Trophoblast cell (in vitro differentiated cells and primary cell): ENCODE measurements around the gene AGXT2.
A peak's percentile ranks its signal among the peaks of the same experiment; 100 is the strongest.

Experiments
- DNase-seq, 2 donors: peaks; one replicate each; pipeline ENCODE4 v3.0.0-alpha.2; 2016
- H2AFZ ChIP-seq: 2 replicates; pipeline ENCODE4 v1.6.1; 2013; ENCODE audit warnings: low read length, moderate library complexity, mild to moderate bottlenecking; ENCODE audit not compliant: insufficient read depth, poor library complexity
- H2AK5ac ChIP-seq: 2 replicates; pipeline ENCODE4 v1.6.1; 2013; ENCODE audit warnings: mild to moderate bottlenecking, low read length
- H2BK120ac ChIP-seq: 2 replicates; pipeline ENCODE4 v1.6.1; 2013; ENCODE audit warnings: low read length, mild to moderate bottlenecking, moderate library complexity; ENCODE audit not compliant: insufficient read depth, poor library complexity
- H2BK12ac ChIP-seq: 2 replicates; pipeline ENCODE4 v1.6.1; 2013; ENCODE audit warnings: mild to moderate bottlenecking, low read length, moderate library complexity
- H2BK5ac ChIP-seq: 2 replicates; pipeline ENCODE4 v1.6.1; 2013; ENCODE audit warnings: low read length, low read depth, moderate library complexity, mild to moderate bottlenecking; ENCODE audit not compliant: poor library complexity
- H3K14ac ChIP-seq: 2 replicates; pipeline ENCODE4 v1.6.1; 2013; ENCODE audit warnings: mild to moderate bottlenecking, low read length
- H3K18ac ChIP-seq: 2 replicates; pipeline ENCODE4 v1.6.1; 2013; ENCODE audit warnings: mild to moderate bottlenecking, low read length
- H3K23ac ChIP-seq: 2 replicates; pipeline ENCODE4 v1.6.1; 2013; ENCODE audit warnings: low read length
- H3K27ac ChIP-seq: 2 replicates; pipeline ENCODE4 v1.5.1; 2013; ENCODE audit warnings: low read depth, mild to moderate bottlenecking, inconsistent platforms, low read length, moderate library complexity
- H3K27me3 ChIP-seq: 2 replicates; pipeline ENCODE4 v1.6.1; 2013; ENCODE audit warnings: inconsistent platforms, mild to moderate bottlenecking, low read length, moderate library complexity; ENCODE audit not compliant: insufficient read depth
- H3K36me3 ChIP-seq, 2 experiments: 1 replicate in 1 of 2; 2 replicates in 1 of 2; pipeline ENCODE4 v1.6.1; 2013; ENCODE audit warnings: low read length in 2 of 2, mild to moderate bottlenecking in 2 of 2, moderate library complexity in 1 of 2; ENCODE audit not compliant: insufficient read depth in 2 of 2, control insufficient read depth in 1 of 2
- H3K4ac ChIP-seq: 2 replicates; pipeline ENCODE4 v1.6.1; 2013; ENCODE audit warnings: low read depth, mild to moderate bottlenecking, low read length, moderate library complexity
- H3K4me1 ChIP-seq, 2 experiments: 1 replicate in 1 of 2; 2 replicates in 1 of 2; pipeline ENCODE4 v1.6.1; 2013; ENCODE audit warnings: low read length in 2 of 2, mild to moderate bottlenecking in 2 of 2, moderate library complexity in 1 of 2; ENCODE audit not compliant: insufficient read depth in 2 of 2, control insufficient read depth in 1 of 2
- H3K4me2 ChIP-seq: 2 replicates; pipeline ENCODE4 v1.6.1; 2013; ENCODE audit warnings: inconsistent platforms, mild to moderate bottlenecking, low read length, moderate library complexity
- H3K4me3 ChIP-seq: 2 replicates; pipeline ENCODE4 v1.5.1; 2013; ENCODE audit warnings: mild to moderate bottlenecking, low read depth, low read length, inconsistent platforms
- H3K79me1 ChIP-seq: one replicate; pipeline ENCODE4 v1.6.1; 2013; ENCODE audit warnings: low read length
- H3K79me2 ChIP-seq: 2 replicates; pipeline ENCODE4 v1.6.1; 2013; ENCODE audit warnings: low read length, mild to moderate bottlenecking; ENCODE audit not compliant: control insufficient read depth, insufficient read depth, poor library complexity
- H3K9ac ChIP-seq: 2 replicates; pipeline ENCODE4 v1.6.1; 2013; ENCODE audit warnings: mild to moderate bottlenecking, low read length
- H3K9me3 ChIP-seq: 2 replicates; pipeline ENCODE4 v1.6.1; 2013; ENCODE audit warnings: low read depth, mild to moderate bottlenecking, control low read depth, inconsistent platforms, low read length; ENCODE audit not compliant: insufficient read depth
- H4K12ac ChIP-seq: 2 replicates; pipeline ENCODE4 v1.6.1; 2013; ENCODE audit warnings: low read depth, mild to moderate bottlenecking, low read length, moderate library complexity
- H4K8ac ChIP-seq: 2 replicates; pipeline ENCODE4 v1.6.1; 2013; ENCODE audit warnings: low read depth, mild to moderate bottlenecking, low read length, moderate library complexity
- H4K91ac ChIP-seq: one replicate; pipeline ENCODE4 v1.6.1; 2013; ENCODE audit warnings: low read depth, mild to moderate bottlenecking, low read length, moderate library complexity
- WGBS: extraction: QIAGEN DNeasy Blood & Tissue Kit; methylation state at CpG from one replicate; pipeline ENCODE4 v1.1.7; 2013; ENCODE audit warnings: missing lambda C conversion rate; ENCODE audit not compliant: insufficient read length, insufficient coverage; ENCODE audit errors: extremely low coverage; 5-methylcytosine and 5-hydroxymethylcytosine counted together

AGXT2 gene

DNA sequence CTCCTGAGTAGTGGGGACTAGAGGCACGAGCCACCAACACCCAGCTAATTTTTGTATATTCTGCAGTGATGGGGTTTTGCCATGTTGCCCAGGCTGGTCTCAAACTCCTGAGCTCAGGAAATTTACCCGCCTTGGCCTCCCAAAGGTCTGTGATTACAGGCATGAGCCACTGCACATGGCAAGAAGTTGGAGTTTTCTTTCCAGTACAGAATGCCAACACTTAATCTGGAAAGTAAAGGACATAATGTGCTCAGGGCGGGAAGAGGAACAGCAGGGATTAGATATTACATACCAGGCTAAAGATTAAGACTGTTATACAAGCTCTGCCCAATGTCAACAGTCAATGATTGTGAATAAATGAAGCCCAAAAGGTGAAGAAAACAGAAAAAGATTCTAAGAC, 47.2 kb upstream of the AGXT2 start:
- no peaks in the 10 kb centered on the region for H3K4me1 ChIP-seq
- no peak overlapping the region for H2BK5ac ChIP-seq
- no peaks in the 10 kb centered on the region for H3K79me1 ChIP-seq
- no peaks in the 10 kb centered on the region for H3K9me3 ChIP-seq
- no peak overlapping the region for H4K8ac ChIP-seq
- H3K27ac ChIP-seq: no peak overlapping the region
- H3K27me3 ChIP-seq: no peaks in the 10 kb centered on the region
- no peak overlapping the region for H4K12ac ChIP-seq
- no peak overlapping the region for H2BK120ac ChIP-seq
- H3K4ac ChIP-seq: no peak overlapping the region
- no peaks in the 10 kb centered on the region for H3K79me2 ChIP-seq
- H3K4me2 ChIP-seq: no peak overlapping the region
- DNase-seq: no peak
- no peak overlapping the region for H3K14ac ChIP-seq
- H4K91ac ChIP-seq: no peak overlapping the region
- no peaks in the 10 kb centered on the region for H3K36me3 ChIP-seq
- no peak overlapping the region for H3K23ac ChIP-seq
- H2AK5ac ChIP-seq: no peak overlapping the region
- H3K4me3 ChIP-seq: no peak overlapping the region
- H2BK12ac ChIP-seq: no peak overlapping the region
- H3K18ac ChIP-seq: no peak overlapping the region
- no peak overlapping the region for H3K9ac ChIP-seq
- no peak overlapping the region for H2AFZ ChIP-seq
- WGBS: no CpG with 5 or more reads among the region's 3 CpGs

DNA sequence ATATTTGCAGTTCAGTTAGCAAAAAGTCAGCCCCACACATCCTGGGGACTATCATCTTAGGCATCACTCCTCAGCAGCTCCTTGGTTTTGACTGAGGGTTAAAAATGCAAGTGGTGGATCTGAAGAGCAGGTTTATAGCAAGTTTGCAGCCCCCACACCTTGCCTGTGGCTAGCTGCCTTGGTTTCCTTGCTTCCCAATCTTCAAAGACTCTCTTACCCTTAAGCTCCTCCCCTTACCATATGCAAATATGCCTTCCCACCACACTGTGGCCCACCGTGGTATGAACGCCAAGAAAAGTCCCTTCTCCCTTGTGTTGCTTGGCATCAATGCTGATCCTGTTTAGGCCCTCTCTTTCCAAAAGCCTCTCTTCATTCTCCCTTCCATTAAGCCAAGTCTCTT, 45.0 kb upstream of the AGXT2 start:
- DNase-seq: no peak
- no peaks in the 10 kb centered on the region for H3K4me1 ChIP-seq
- H3K9ac ChIP-seq: no peak overlapping the region
- H2AK5ac ChIP-seq: no peak overlapping the region
- H3K18ac ChIP-seq: no peak overlapping the region
- no peak overlapping the region for H3K4me3 ChIP-seq
- no peak overlapping the region for H2BK12ac ChIP-seq
- H3K4ac ChIP-seq: no peak overlapping the region
- no peak overlapping the region for H4K12ac ChIP-seq
- no peaks in the 10 kb centered on the region for H3K79me1 ChIP-seq
- no peak overlapping the region for H4K91ac ChIP-seq
- H2AFZ ChIP-seq: no peak overlapping the region
- no peaks in the 10 kb centered on the region for H3K9me3 ChIP-seq
- H3K36me3 ChIP-seq: no peaks in the 10 kb centered on the region
- no peak overlapping the region for H2BK5ac ChIP-seq
- no peak overlapping the region for H3K14ac ChIP-seq
- H3K79me2 ChIP-seq: no peaks in the 10 kb centered on the region
- no peak overlapping the region for H3K4me2 ChIP-seq
- H3K27ac ChIP-seq: no peak overlapping the region
- no peak overlapping the region for H3K23ac ChIP-seq
- H3K27me3 ChIP-seq: no peaks in the 10 kb centered on the region
- H2BK120ac ChIP-seq: no peak overlapping the region
- no peak overlapping the region for H4K8ac ChIP-seq
- no CpG with 5 or more reads among the region's 2 CpGs for WGBS

DNA sequence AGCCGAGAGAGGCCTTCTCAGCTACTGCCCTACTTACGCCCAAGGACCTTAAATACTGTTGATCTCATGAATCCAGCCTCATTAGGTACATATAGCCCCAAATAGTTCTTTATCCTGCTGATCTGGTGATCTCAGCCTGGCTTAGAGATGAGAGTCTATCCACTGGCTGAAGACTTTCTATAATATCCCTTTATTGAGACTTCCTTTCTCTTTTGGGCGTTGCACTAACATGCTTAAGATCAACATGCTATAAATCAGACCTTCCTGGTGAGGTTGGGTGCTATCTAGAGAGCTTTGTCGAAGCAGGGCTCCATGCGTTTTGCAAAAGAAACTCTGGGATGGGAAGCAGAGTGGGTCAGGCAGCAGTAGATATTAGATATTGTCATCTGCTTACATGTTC, 44.0 kb upstream of the AGXT2 start:
- no peak overlapping the region for H4K8ac ChIP-seq
- H2BK12ac ChIP-seq: no peak overlapping the region
- no peak overlapping the region for H3K4ac ChIP-seq
- no peak overlapping the region for H3K14ac ChIP-seq
- no peaks in the 10 kb centered on the region for H3K9me3 ChIP-seq
- no peak overlapping the region for H2BK5ac ChIP-seq
- no peak overlapping the region for H3K27ac ChIP-seq
- no peak for DNase-seq
- H4K91ac ChIP-seq: no peak overlapping the region
- H3K36me3 ChIP-seq: no peaks in the 10 kb centered on the region
- no peaks in the 10 kb centered on the region for H3K79me2 ChIP-seq
- no peak overlapping the region for H3K4me3 ChIP-seq
- no peak overlapping the region for H4K12ac ChIP-seq
- no peak overlapping the region for H3K4me2 ChIP-seq
- H3K79me1 ChIP-seq: no peaks in the 10 kb centered on the region
- no peak overlapping the region for H3K9ac ChIP-seq
- no peak overlapping the region for H3K18ac ChIP-seq
- no peaks in the 10 kb centered on the region for H3K27me3 ChIP-seq
- no peak overlapping the region for H2AK5ac ChIP-seq
- no peaks in the 10 kb centered on the region for H3K4me1 ChIP-seq
- no peak overlapping the region for H2AFZ ChIP-seq
- H3K23ac ChIP-seq: no peak overlapping the region
- H2BK120ac ChIP-seq: no peak overlapping the region
- no CpG with 5 or more reads among the region's 5 CpGs for WGBS

- Histone ChIP-seq H3K27ac (no peak overlapping the region), H3K27me3 (no peaks in the 10 kb centered on the region), H3K79me1 (no peaks in the 10 kb centered on the region)
Measured at GRCh38 chr5:35089334-35090314, 41.9 kb upstream of the AGXT2 start.

More at GRCh38 chr5:35089334-35090314, 41.9 kb upstream of the AGXT2 start:
- no peak overlapping the region for H3K18ac ChIP-seq
- H3K36me3 ChIP-seq: no peaks in the 10 kb centered on the region
- no peak overlapping the region for H3K4me3 ChIP-seq
- H4K91ac ChIP-seq: no peak overlapping the region
- no peak overlapping the region for H3K14ac ChIP-seq
- no CpG with 5 or more reads among the region's 7 CpGs for WGBS
- H3K4me1 ChIP-seq: no peaks in the 10 kb centered on the region
- no peak overlapping the region for H4K12ac ChIP-seq
- H3K9me3 ChIP-seq: no peaks in the 10 kb centered on the region
- no peak overlapping the region for H2BK5ac ChIP-seq
- H4K8ac ChIP-seq: no peak overlapping the region
- H2BK12ac ChIP-seq: no peak overlapping the region
- H3K79me2 ChIP-seq: no peaks in the 10 kb centered on the region
- no peak overlapping the region for H3K9ac ChIP-seq
- no peak overlapping the region for H2BK120ac ChIP-seq
- no peak overlapping the region for H3K4ac ChIP-seq
- H2AFZ ChIP-seq: no peak overlapping the region
- H2AK5ac ChIP-seq: no peak overlapping the region
- peak; percentile 51 to 82 for DNase-seq
- no peak overlapping the region for H3K4me2 ChIP-seq
- no peak overlapping the region for H3K23ac ChIP-seq
